Measurements from ENCODE around the gene MVB12B.
"Not testable (repeated sequence)": the region's sequence is repeated elsewhere in the genome, so short reads cannot be mapped to it uniquely, and the experiment has no call there.

MVB12B gene

GRCh38 chr9:126554292-126554691 lies 227.7 kb downstream of the MVB12B start:
- TF ChIP-seq YY1 (IDR thresholded peaks at IDR 0.05; ENCODE audit: insufficient read depth, insufficient read length), result no peak
- TF ChIP-seq ZNF274 (IDR thresholded peaks at IDR 0.05; ENCODE audit: low read depth, low read length), result no peak
- TF ChIP-seq SUZ12 (IDR thresholded peaks at IDR 0.05; ENCODE audit: extremely low read depth, insufficient read depth, insufficient read length), result no peak
- H3K4me3 ChIP-seq (ENCODE audit: insufficient read length, low read depth), result no peak overlapping the region

GRCh38 chr9:126555421-126555820 lies 228.8 kb downstream of the MVB12B start:
- H3K36me3 ChIP-seq (ENCODE audit: insufficient read depth, insufficient read length, low read length); H3K4me1 ChIP-seq (ENCODE audit: insufficient read depth, insufficient read length); DNase-seq (ENCODE audit: low read depth, low spot score); H3K9ac ChIP-seq (ENCODE audit: insufficient read length, low read depth); H3K9me3 ChIP-seq (ENCODE audit: insufficient read depth, low read length); H3K4me3 ChIP-seq (ENCODE audit: insufficient read length, low read depth); H3K27me3 ChIP-seq (ENCODE audit: insufficient read depth, insufficient read length): not testable (repeated sequence)

More at GRCh38 chr9:126554292-126554691, 227.7 kb downstream of the MVB12B start:
- no peaks in the 10 kb centered on the region for H3K9me3 ChIP-seq (ENCODE audit: insufficient read depth, low read length)
- peaks cover 7% of the 10 kb centered on the region for H3K27me3 ChIP-seq (ENCODE audit: insufficient read depth, insufficient read length)
- peak overlapping the region; percentile 8 for H3K9ac ChIP-seq (ENCODE audit: insufficient read length, low read depth)
- H3K4me1 ChIP-seq (ENCODE audit: insufficient read depth, insufficient read length), result no peaks in the 10 kb centered on the region
- no peak for DNase-seq (ENCODE audit: low read depth, low spot score)
- H3K36me3 ChIP-seq (ENCODE audit: insufficient read depth, insufficient read length, low read length), result no peaks in the 10 kb centered on the region
